ENCODE measurements around the gene ZNHIT1.
"Not testable (repeated sequence)": the region's sequence is repeated elsewhere in the genome, so short reads cannot be mapped to it uniquely, and the experiment has no call there.

ZNHIT1 gene

DNA sequence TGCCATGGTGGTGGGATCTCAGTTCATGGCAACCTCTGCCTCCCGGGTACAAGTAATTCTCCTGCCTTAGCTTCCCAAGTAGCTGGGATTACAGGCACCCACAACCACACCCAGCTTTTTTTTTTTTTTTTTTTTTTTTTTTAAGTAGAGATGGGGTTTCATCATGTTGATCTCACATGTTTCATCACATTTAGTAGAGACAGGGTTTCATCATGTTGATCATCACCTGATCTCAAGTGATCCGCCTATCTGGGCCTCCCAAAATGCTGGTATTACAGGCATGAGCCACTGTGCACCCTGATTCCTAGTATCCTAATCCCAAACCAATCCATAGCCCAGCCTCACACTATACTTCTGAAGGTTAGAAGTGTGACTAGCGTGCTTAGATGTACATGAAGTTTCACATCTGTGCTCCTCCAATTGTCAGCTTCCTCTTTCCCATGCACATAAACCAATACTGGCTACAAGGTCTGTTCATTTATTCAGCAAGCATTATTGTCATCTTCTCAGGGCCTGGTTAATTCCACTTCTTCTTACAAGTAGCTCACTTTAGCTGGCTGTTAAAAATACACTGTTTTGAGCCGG is 31.0 kb upstream of the ZNHIT1 start:
- DNase-seq, result peak; percentile 56 to 72

- DNase-seq, result no peak
Observed at GRCh38 chr7:101189109-101189508, 28.9 kb upstream of the ZNHIT1 start.

DNA sequence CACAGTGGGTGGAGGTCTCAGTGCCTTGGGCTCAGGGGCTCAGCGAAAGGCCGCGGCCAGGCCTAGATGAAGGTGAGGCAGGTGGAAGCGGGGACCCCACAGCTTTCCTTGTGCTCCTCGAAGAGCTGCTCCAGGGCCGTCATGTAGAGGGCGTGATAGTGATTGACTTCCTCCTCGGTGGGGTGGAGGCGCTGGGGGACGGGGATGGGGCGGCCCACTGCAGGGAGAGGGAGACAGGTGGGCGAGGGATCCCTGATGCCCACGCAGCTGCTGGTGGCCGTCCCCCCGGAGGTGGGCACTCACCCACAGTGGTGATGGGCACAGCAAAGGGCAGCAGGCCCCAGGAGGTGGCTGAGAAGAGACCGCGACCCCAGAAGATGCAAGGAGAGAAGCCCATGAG is 22.1 kb upstream of the ZNHIT1 start:
- DNase-seq, result no peak

DNA sequence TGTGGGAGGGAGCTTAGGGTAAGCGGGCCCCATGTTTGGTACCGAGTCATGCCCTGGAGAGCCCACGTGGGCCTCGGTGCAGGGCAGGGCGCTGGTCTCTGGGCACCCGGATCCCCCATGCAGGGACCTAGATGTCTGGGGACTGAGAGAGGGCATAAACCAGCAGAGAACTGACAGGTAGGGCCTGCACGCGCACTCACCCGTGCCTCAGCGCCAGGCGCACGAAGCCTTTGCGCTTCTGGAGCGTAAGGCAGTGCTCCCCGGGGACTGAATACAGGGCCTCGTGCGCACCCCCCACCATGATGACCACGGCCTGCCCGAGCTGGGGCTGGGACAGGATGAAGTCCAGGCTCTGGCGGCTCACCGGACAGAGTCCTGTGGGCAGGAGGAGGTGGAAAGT is 20.0 kb upstream of the ZNHIT1 start:
- no peak for DNase-seq

DNA sequence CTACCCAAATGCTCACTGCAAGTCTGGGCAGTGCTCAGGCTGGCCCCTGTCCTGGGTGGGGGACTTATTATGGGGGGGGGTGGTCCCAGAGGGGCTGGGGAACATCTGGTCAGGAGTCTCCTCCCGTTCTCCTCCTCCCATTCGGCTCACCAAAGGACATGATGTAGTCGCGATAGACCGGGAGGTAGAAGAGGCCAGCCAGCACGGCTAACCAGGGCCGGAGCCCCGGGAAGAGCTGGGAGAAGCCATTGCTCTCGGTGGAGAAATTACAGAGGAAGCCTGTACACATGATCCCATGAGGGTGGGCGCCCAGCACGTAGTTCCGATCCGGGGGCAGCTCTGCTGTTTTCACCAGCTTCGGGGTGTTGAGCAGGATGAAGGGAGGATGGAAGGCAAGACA is 19.5 kb upstream of the ZNHIT1 start:
- DNase-seq, result no peak

GRCh38 chr7:101199522-101199921 is 18.4 kb upstream of the ZNHIT1 start:
- not testable (repeated sequence) for DNase-seq

DNA sequence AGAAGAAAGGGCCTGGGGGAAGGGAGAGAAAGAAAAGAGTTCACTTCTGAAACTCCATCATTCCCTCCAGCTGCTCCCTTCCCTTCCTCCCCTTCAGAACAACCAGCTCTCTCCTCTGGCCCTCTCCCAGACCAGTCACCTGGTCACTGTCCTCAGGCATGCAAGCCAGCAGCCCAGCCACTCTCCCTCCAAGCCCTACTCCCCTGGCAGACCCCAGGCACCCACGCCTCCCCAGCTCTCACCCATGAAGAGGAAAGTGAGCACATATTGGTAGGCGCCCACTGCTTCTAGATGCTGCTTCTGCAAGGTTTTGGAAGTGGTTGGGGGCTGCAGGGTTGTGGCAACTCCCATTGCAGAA is 17.5 kb upstream of the ZNHIT1 start:
- no peak for DNase-seq

GRCh38 chr7:101200862-101201599 is 16.9 kb upstream of the ZNHIT1 start, which contains the start of gene MOGAT3:
Gene MOGAT3, minus strand, starts transcription at chr7:101201036. Its CDS starts 182 bp downstream, at chr7:101200854.
- DNase-seq, result peak in 1 of 2 donors; percentile 12

DNA sequence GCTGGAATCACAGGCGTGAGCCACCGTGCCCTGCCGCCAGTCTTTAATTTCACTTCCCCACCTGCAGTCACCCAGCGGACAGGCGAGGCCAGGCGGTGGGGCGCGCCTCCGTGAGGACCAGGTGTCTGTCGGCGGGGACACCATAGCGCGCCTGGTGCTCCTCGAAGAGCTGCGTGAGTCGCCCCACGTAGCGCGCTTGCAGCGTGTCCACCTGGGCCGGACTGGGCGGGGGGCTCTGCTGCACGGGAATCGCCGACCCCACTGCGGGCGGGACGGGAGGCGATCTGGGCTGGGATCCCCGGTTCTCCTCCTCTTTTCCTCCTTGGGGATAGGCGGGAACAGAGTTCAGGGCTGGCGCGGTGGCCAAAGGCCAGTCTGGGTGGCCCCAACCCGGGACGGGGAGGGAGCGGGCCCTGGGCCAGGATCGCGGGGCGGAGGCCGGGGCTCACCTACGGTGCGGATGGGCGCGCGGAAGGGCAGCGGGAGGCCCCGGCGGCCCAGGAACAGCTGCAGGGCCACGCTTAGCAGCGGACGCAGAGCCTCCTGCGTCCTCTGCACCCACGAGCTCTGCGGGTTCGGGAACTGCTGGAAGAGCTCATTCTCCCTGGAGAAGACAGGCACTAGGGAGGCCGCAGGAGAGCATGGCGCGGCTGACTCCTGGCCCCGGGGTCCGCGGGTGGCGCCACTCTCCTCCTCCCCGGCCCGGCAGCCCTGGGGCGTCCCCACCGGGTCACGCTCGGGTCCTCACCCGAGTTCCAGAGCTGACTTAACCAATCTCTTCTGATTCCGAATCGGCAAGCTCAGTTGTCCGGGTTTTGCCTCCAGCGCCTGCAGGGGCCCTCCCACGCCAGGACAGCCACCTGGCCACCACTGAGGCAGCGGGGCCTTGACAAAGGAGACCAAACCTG is 16.0 kb upstream of the ZNHIT1 start:
- DNase-seq, result no peak

- DNase-seq, result no peak
Observed at GRCh38 chr7:101202603-101202918, 15.4 kb upstream of the ZNHIT1 start.

DNA sequence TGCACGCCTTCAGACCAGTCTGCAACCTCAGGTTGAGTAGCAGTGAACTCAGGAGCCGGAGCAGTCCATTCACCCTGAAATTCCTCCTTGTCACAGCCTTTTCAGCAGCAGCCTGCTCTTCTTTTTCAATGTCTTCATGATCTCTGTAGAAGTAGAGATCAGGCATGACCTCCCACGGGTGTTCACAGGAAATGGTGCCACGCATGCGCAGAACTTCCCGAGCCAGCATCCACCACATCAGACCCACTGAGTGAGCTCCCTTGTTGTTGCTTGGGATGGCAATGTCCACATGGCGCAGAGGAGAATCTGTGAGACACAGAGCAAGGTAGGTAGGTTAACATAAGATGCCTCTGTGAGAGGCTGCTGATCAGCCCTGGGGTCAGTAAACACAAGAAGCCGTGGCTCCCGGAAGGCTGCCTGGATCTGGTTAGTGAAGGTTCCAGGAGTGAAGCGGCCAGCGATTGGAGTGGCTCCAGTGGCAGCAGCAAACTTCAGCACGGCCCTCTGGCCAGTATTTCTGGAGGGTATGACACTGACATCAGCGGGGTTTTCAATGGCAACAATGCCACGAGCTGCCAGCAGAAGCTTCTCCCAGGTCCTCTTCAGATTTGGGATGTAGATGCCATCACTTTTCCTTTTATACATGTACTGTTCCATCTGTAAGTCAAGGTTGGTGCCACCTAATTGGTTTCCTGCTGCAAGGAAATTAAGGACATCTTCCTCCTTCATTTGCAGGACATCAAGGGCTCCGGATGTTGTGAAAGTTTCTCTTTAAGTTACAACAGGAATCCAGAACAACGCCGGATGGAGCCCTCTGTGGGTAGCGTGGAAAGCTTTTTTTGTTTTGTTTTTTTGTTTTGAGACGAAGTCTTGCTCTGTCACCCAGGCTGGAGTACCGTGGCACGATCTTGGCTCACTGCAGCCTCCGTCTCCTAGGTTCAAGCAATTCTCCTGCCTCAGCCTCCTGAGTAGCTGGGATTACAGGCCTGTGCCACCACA is 13.9 kb upstream of the ZNHIT1 start:
- DNase-seq, result peak; percentile 74 to 77

GRCh38 chr7:101205901-101206664 is 11.9 kb upstream of the ZNHIT1 start:
- no peak for DNase-seq

- DNase-seq, result no peak
Observed at GRCh38 chr7:101206665-101207042, 11.3 kb upstream of the ZNHIT1 start.

GRCh38 chr7:101207459-101207858 is 10.5 kb upstream of the ZNHIT1 start:
- no peak for DNase-seq

DNA sequence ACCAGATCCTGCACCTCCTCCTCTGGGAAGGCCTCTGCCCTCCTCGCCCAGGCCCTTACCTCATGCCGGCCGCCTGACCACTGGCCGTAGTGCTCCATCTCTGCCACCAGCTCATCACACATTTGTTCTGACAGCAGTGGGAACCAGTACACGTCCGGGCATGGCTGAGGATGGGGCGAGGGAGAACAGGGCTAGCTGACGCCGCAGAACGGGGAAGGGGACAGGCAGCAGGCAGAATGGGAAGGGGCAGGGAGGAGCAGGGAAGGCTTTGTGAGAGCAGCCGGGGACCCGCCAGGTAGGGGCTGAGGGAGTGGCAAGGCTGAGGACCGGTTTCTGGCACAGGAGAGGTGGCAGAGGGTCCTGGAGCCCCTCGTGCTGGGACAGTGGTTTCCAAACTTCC is 9.2 kb upstream of the ZNHIT1 start:
- no peak for DNase-seq

DNA sequence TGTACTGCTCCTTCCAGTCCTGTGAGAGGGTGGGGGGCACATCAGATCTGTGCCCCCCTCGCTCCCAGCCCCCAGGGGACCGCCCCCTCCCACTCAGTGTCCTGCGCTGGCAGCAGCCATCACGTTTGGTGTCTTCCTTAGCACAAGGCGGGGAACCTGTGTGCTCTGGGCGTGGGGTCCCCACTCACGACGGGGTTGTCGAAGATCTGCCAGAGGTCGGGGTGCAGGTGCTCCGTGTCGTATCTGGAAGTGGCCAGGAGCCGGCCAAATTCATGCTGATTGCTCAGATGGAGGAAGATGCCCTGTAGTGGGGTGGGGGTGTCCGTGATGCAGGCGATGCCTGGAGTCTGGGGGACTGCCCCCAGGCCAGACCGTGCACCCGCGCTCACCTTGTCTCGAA is 7.8 kb upstream of the ZNHIT1 start:
- no peak for DNase-seq

GRCh38 chr7:101211501-101211900 is 6.5 kb upstream of the ZNHIT1 start:
- DNase-seq, result no peak

DNA sequence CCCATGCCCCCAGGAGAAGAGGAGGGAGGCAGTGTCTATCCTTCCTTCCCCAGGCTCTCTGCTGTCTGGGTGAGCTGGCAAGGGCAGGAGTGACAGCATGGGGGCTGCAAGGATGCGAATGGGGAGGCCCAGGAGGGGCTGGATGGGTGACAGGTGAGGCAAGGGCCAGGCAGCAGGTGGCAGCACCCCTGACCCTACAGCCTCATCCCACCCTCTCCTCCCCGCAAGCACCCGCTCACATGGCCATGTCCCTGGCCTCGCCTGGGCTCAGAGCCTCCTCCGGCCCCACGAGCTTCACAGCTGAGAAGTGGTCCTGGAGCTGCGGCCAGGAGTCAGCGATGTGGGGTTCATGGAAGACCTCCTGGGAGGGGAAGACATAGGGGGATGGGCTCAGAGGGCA is 6.0 kb upstream of the ZNHIT1 start:
- DNase-seq, result no peak

GRCh38 chr7:101216001-101216859 is 1.7 kb upstream of the ZNHIT1 start:
- peak; percentile 29 to 40 for DNase-seq

DNA sequence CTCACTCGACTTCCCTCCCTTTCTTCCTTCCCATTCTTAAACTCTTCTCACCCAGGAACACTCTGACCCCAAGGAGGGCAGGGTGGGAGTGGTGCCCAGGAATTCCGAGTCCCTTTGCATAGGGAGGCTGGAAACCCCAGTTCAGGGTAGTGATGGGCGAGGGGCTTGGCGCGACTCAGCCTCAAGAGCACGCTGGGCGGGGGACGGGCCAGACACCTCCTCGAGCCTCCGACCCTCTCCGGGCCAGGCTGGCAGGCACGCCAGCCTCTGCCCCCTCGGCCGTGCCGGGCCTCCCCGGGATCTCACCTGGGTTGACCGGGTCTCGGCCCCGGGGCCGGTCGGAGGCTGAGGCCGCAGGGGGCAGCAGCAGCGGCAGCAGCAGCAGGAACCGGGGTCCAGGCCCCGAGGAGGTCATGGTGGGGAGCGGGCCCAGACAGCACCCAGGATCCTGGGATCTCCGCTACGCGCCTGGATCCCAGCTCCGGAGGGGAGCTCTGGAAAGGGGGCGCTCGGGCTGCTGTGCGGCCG is 1.0 kb upstream of the ZNHIT1 start:
- no peak for DNase-seq
